GM18502 (cell line): ENCODE measurements around the gene TUBA3E.
"Not testable (repeated sequence)": the region's sequence is repeated elsewhere in the genome, so short reads cannot be mapped to it uniquely, and the experiment has no call there.

ENCODE experiments used
- ATAC-seq: cut with Tn5 transposase; IDR thresholded peaks from one replicate; pipeline ENCODE4 v1.9.1; 2021; ENCODE audit warnings: mild to moderate bottlenecking; ENCODE audit not compliant: unreplicated experiment, poor library complexity

The TUBA3E gene

GRCh38 chr2:130198343-130198742 lies at the start of gene TUBA3E:
TUBA3E (minus strand) TSS chr2:130198439; CDS start chr2:130198360, 79 bp downstream.
- no peak for ATAC-seq

DNA sequence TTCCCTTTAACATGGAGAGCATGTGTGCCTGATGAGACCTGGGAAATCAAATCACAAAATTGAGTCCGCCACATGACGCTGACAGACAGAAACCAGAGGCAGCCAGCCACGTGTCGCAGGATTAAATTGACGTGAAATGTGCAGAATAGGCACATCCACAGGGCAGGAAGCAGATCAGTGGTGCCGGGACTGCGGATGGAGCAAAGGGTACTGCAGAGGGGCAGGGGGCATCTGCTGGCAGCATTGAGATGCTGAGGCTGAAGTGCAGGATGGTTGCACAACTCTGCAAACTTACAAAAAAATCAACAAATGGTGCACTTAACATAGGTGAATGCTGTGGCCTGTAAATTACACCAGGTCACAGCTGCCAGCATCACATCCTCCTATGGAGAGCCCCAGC lies 48.2 kb upstream of the TUBA3E start:
- no peak for ATAC-seq

- ATAC-seq, result no peak
Measured at GRCh38 chr2:130245976-130246375, 47.7 kb upstream of the TUBA3E start.

- no peak for ATAC-seq
Measured at GRCh38 chr2:130243359-130243758, 45.1 kb upstream of the TUBA3E start.

DNA sequence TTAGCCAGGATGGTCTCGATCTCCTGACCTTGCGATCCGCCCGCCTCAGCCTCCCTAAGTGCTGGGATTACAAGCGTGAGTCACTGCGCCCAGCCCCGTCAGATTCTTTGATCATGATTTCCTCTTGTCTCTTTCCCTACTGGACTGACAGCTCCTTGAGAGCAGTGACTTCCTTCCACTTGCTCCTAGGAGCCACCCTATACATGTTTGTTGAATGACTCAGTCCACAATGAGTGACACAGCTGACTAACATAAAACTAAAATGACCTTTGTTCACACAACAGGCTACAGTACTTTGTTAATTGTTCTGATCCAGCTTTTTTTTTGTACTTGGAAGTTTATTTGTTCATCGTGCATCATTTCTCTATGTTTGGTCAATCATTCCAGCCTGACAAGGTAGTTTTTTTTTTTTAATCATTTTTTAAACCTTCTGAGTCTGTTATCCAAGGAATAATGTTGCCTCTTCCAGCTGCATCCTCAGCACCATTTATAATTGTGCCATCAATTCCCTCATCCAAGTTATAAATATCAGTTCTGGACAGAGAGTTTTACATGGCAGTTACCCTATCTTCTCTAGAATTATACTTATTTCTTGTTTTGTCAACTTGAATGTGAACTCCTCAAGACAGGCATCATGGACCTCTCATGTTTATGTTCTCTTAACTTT lies 42.9 kb upstream of the TUBA3E start:
- no peak for ATAC-seq

- ATAC-seq, result not testable (repeated sequence)
Measured at GRCh38 chr2:130239581-130239980, 41.3 kb upstream of the TUBA3E start.

GRCh38 chr2:130233066-130233465 lies 34.8 kb upstream of the TUBA3E start:
- not testable (repeated sequence) for ATAC-seq

DNA sequence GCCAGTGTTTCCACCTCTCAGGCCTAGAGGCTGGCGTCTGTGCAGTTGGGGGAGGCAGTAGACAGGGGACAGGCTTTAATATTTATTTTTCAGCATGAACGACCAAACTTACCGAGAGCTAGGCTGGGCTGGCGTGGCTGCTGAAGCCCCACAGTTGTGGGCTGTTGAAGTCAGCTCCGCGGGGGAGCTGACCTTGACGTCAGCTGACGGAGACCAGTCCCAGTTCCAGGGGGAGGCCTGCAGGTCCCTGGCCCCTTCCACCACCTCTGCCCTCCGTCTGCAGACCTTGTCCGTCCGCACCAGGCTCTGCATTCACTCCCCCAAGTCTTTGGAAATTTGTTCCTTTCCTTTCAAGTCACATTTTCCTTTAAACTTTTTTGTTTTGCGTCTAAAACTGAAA lies 33.4 kb upstream of the TUBA3E start:
- ATAC-seq, result no peak

DNA sequence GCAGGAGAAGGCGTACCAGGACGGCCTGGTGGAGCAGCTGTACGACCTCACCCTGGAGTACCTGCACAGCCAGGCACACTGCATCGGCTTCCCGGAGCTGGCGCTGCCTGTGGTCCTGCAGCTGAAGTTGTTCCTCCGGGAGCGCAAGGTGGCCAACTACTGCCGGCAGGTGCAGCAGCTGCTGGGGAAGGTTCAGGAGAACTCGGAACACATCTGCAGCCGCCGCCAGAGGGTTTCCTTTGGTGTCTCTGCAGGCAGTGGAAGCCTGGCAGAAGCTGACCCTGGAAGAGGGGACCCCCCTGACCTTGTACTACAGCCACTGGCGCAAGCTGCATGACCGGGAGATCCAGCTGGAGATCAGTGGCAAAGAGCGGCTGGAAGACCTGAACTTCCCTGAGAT lies 32.7 kb upstream of the TUBA3E start:
- not testable (repeated sequence) for ATAC-seq

- not testable (repeated sequence) for ATAC-seq
Measured at GRCh38 chr2:130230376-130230775, 32.1 kb upstream of the TUBA3E start.

DNA sequence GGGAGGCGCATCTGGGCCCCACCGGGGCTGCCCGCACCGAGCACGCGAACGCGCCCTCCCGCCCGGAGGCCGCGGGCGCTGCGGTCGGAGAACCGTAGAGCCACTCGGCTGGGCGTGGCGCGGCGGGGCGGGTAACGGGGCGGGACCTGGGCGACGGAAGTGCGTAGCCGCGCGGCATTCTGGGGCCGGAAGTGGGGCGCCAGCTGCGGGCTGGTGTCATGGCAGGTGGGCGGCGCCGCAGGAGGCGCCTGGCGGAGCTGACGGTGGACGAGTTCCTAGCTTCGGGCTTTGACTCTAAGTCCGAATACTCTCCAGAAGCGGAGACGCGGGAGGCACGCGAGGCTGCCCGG lies 30.9 kb upstream of the TUBA3E start:
- not testable (repeated sequence) for ATAC-seq

- not testable (repeated sequence) for ATAC-seq
Measured at GRCh38 chr2:130228467-130229160, 30.4 kb upstream of the TUBA3E start.

- not testable (repeated sequence) for ATAC-seq
Measured at GRCh38 chr2:130228005-130228404, 29.8 kb upstream of the TUBA3E start.

- ATAC-seq, result peak; percentile 79
Measured at GRCh38 chr2:130222523-130222922, 24.3 kb upstream of the TUBA3E start.

DNA sequence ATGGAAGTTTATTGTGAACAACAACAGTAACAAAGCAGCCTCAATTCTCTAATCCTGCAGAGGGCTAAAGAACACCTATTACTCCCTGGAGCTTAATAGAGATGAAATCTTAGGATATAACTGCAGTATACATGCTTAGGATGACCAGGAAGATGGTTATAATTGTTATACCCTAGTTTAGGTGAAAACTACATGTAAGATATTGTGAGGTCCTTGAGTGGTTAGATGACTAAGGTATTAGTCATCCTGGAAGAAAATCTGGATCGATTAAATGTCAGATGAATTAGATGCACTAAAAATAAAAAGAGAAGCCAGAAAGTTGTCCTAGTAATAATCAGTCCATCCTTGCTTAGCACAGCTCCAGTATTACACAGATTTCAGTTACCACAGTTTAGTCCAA lies 22.3 kb upstream of the TUBA3E start:
- ATAC-seq, result not testable (repeated sequence)

GRCh38 chr2:130219147-130219546 lies 20.9 kb upstream of the TUBA3E start:
- not testable (repeated sequence) for ATAC-seq

GRCh38 chr2:130207051-130207450 lies 8.8 kb upstream of the TUBA3E start:
- not testable (repeated sequence) for ATAC-seq

- not testable (repeated sequence) for ATAC-seq
Measured at GRCh38 chr2:130203150-130203549, 4.9 kb upstream of the TUBA3E start.

GRCh38 chr2:130202518-130202917 lies 4.3 kb upstream of the TUBA3E start:
- not testable (repeated sequence) for ATAC-seq

GRCh38 chr2:130196052-130196451 lies 2.2 kb downstream of the TUBA3E start:
- not testable (repeated sequence) for ATAC-seq

DNA sequence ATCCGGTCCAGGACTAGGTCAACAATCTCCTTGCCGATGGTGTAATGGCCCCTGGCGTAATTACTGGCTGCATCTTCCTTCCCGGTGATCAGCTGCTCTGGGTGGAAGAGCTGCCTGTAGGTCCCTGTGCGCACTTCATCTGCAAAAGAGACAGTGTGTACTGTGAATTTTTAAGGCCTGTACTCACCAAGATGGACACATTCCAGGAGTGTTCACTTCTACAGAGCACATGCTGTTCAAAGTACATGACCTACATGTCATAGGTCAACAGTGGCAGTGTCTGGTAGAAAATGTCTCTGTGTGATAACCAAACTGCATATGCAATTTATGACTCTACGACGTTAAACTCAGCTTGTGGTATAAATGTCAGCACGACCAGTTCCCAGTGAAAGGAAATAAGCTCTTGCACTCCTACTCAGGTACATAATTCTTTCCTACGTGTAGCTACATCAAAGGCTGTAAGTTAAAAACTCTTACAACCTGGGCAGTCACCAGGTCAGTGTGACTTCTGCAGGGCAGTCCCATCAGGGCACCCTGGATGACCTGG lies 3.1 kb downstream of the TUBA3E start:
- ATAC-seq, result not testable (repeated sequence)

GRCh38 chr2:130193824-130194223 lies 4.4 kb downstream of the TUBA3E start:
- ATAC-seq, result not testable (repeated sequence)
